ENCODE data around the gene JDP2.

Gene JDP2

DNA sequence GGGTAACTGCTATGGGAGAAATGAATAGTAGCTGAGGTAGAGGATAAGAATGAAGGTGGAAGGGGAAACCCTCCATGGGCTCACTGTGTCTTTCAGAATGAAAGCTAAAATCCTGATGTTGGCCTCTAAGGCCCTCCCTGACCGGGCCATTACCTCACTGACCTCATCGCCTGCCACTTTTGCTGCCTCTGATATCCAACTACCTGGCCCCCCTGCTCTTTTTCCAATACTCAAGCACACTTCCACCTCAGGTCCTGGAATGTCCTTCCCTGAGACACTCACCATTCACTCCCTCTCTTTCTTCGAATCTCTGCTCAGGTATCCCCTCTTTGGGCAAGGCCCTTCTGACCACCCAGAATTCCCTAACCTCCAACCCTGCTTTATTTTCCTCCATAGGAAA lies 93.0 kb downstream of the JDP2 start:
- no peak for DNase-seq

DNA sequence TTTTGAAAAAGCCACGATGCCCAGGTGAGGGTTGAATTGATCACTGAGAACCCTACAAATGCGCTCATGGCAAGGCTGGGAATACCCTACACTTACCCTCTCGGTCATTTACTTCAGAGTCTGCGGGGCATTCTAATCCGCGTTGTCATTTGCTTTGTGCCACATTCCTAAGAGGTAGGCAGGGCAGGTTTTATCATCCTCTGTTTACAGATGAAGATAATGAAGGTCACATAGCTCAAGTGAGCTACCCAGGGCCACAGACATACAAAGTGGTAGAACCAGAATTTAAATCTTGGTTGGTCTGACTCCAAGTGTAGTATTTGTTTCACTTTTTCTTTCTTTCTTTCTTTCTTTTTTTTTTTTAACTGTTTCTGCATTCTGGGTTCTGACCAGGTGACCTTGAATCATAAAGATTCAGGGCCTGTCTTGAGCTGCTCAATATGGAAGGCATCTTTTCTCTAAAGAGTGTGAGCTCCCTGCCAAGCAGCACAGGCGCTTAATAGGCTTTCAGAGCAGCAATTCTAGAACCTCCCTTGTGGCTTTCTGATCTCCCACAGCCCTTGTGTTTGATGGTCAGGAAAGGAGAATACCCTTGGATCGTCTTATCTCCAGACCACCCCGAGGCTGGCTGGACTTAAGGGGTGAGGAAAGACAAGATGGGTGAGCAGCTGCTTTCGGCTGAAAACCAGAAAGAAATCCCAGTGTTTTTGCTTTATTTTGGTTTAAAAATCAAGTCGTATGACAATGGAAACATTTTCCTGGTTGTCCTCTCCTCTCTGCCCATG lies 93.8 kb downstream of the JDP2 start:
- no peak for DNase-seq

DNA sequence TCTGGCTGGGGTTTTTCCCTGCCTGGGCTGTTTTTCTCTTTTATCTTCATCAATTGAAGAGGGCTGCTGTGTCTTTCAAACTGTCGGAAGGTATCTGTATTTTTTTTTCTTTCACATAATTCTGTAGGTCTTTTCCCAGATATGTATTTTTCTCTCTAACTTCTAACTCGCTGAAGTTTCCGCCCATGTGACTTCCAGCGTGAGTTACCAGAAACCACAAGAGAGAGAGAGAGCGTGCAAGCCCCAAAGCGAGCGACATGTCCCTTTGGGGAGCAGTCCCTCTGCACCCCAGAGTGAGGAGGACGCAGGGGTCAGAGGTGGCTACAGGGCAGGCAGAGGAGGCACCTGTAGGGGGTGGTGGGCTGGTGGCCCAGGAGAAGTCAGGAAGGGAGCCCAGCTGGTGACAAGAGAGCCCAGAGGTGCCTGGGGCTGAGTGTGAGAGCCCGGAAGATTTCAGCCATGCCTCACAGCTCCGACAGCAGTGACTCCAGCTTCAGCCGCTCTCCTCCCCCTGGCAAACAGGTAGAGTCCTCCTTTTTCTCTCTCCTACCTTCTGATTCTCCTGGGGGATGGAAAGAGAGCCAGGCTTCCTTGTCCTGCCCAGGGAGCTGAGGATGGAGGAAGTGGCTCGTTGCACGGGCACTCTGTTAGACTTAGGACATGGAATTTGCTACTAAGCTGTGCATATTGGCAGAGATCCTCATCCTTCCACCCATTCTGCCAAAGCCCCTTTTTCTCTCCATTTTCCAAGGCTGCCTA lies 94.6 kb downstream of the JDP2 start, which contains the start of gene BATF:
BATF (plus strand) TSS at position 246 of the 759 bp plus-strand sequence; CDS start at position 460, 214 bp downstream.
- DNase-seq: peak; percentile 64

DNA sequence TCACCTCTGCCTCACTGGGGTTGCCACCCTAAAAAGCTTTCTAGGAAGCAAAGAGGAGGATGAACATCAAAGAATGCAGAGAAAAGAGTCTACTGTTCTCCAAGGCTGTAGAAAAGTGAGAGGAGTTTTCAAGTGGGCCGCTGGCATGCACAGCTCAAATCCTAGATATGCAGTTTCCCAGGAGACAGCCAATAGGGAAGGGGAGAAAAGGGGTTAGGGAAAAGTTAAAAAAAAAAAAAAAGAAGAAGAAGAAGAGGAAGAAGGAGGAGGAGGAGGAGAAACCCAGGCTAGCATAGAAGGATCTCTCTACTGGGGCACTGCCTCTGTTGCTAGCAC lies 95.1 kb downstream of the JDP2 start:
- no peak for DNase-seq

All from effector CD4-positive, alpha-beta T cell (primary cell).